ENCODE data around the gene GPR31. TPM values are rescaled to one million over a fixed set of nuclear protein-coding genes. Genes with fewer than 3 reads are reported as not detected.

The GPR31 gene
- total and polyA plus RNA-seq, 2 of the 4 experiments (the other 2 are of a cell fraction), result not detected

DNA sequence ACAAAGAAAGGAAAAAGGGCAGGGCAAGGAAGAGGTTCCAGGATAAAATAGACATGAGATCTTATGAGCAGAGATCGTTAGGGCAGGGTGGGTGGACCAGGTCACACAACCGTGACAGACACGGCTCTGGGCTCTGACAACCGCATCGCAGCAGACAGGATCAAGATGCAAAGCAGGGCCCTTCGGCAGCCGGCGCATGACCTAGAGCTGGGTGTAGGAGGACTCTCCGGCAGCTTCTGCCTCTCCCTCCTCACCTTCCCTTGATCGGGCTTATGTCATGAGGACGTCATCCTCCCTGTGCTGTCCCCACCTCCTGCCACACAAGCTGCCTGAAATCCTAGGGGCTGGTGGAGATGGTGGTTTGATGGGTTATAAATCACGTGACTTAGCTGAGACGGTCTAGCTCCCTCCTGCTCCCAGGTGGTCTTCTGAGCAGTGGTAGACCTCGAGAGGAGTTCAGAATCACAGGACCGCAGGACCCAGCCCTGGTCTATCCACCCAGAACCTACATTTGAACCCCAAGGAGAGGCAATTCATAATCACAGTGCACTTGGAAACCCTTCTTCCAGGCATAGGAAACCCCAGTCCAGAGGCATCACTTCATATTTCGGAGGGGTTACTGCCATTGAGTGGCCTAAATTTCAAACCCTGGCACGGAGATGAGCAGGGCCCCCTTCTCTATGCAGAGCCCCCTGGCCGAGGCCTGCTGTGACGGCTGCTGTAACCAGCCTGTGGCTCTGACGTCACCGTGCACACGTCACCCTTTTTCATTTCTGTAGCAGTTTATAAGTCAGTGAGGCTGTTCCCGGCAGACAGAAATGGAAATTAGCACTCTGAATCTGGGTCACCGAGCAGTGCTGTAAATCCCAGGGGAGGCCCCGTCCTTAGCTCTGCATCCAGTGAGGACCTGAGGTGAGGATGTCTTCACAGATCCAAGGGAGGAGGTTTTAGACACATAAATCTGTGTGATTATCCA is 43.6 kb downstream of the GPR31 start (continued):
- TF ChIP-seq NFE2L2 (IDR thresholded peaks at IDR 0.05; ENCODE audit: low read depth, low read length), result no peak

DNA sequence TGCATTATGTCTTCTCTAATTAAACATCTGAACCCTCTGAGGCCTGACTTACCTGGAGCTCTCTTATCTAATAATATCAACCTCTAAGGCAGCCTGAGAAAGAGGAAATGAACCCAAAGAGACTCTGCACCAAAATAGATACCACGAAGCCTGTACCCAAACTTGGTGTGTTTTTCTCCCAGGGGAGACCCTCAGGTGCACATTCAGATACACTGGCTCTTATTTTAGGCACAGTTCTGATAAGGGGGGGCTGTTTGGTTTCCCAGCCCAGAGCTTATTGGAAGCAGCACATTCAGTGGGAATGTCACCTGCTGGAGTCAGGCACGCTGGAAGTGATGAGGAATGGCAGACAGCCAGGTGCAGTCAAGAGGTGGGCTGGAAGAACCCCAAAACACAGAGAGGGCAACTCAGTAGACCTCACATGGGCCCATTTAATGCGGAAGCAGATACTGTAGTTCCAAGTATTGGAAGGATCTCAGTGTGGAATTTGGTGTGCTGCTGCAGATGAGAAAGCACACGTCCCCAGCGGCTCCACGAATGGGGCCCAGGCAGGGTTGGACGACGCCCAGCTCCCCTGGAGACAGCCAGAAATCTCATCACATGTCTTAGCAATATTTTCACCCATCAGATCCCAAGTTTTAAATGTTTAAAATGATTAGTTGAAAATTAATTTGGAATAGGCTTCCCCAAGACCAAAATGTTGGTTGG is 44.6 kb downstream of the GPR31 start:
- H4K20me1 ChIP-seq (ENCODE audit: insufficient read depth, low read length), result no peaks in the 10 kb centered on the region
- intact Hi-C loops (cut with micrococcal nuclease), result no loop called here
- no peak overlapping the region for H2AK9ac ChIP-seq (replicated peaks; ENCODE audit: low read depth, low read length, poor library complexity)
- ChIA-PET CTCF (no interaction called here), POLR2A (ENCODE audit: unreplicated experiment) (no interaction called here)
- no peak overlapping the region for H2BK120ac ChIP-seq (ENCODE audit: low read depth, low read length)
- no peak overlapping the region for H2AFZ ChIP-seq (replicated peaks; ENCODE audit: low read length, poor library complexity)
- no peaks in the 10 kb centered on the region for H3K79me1 ChIP-seq (ENCODE audit: low read depth in 1 of 2, low read length in 2 of 2)
- no peaks in the 10 kb centered on the region for H3K9me1 ChIP-seq (ENCODE audit: insufficient read depth, low read length)
- TF ChIP-seq RCOR1 (IDR thresholded peaks at IDR 0.05; ENCODE audit: insufficient replicate concordance, low read length) (no peak), RAD21 (IDR thresholded peaks at IDR 0.05; ENCODE audit: low read length) (no peak), BHLHE40 (IDR thresholded peaks at IDR 0.05; ENCODE audit: low read depth, low read length) (no peak)
- DNase-seq, result no peak
- H3K4me1 ChIP-seq (ENCODE audit: control insufficient read depth, insufficient read depth, low read length), result no peaks in the 10 kb centered on the region
- no peaks in the 10 kb centered on the region for H3K36me3 ChIP-seq (ENCODE audit: control insufficient read depth, insufficient read depth, low read length)
- BruUV-seq (replicated peaks), result no TSS peak
- H3K4me2 ChIP-seq (ENCODE audit: low read depth, low read length), result no peak overlapping the region
- H2BK20ac ChIP-seq (ENCODE audit: low read depth, low read length), result no peak overlapping the region
- no peak overlapping the region for H3K4ac ChIP-seq (ENCODE audit: low read depth, low read length)
- no peak overlapping the region for H4K5ac ChIP-seq (ENCODE audit: low read depth, low read length)
- no peak overlapping the region for H3K14ac ChIP-seq (replicated peaks; ENCODE audit: low read depth, low read length)
- ATAC-seq (ENCODE audit: low read depth), result no peak
- dilution Hi-C loops (cut with HindIII; ENCODE audit: low sequenced_read_pairs, unreplicated experiment), result no loop called here
- no peaks in the 10 kb centered on the region for H3K27me3 ChIP-seq (ENCODE audit: control insufficient read depth, insufficient read depth, low read length)
- no peak overlapping the region for H3K4me3 ChIP-seq (ENCODE audit: insufficient read depth, low read depth, low read length)
- no peak overlapping the region for H4K91ac ChIP-seq (ENCODE audit: insufficient read depth, low read depth, low read length)
- in situ Hi-C loops (cut with MboI; ENCODE audit: low sequenced_read_pairs), result no loop called here
- no peak overlapping the region for H3K56ac ChIP-seq (ENCODE audit: extremely low read depth, insufficient read depth, low read length)
- H3K9ac ChIP-seq (ENCODE audit: low read depth, low read length), result no peak overlapping the region
- H2BK5ac ChIP-seq (ENCODE audit: low read depth, low read length, poor library complexity, severe bottlenecking), result no peak overlapping the region
- H2AK5ac ChIP-seq (ENCODE audit: low read depth, low read length), result no peak overlapping the region
- no CpG with 5 or more reads among the region's 8 CpGs for WGBS, 2 experiments (ENCODE audit: extremely low coverage in 2 of 2, insufficient read length in 1 of 2)
- no peak overlapping the region for H3K27ac ChIP-seq (ENCODE audit: insufficient read depth, low read length)
- H2BK15ac ChIP-seq (ENCODE audit: low read depth, low read length), result no peak overlapping the region
- H3K9me3 ChIP-seq (ENCODE audit: control insufficient read depth, insufficient read depth, low read length), result peaks cover 17% of the 10 kb centered on the region
- no peak overlapping the region for H4K8ac ChIP-seq (ENCODE audit: low read depth in 2 of 2, low read length in 2 of 2)
- H3K23ac ChIP-seq (ENCODE audit: low read depth, low read length), result no peak overlapping the region
- no peak overlapping the region for H3K18ac ChIP-seq (ENCODE audit: low read depth, low read length)
